GM21526 (cell line): Measurements from ENCODE around the gene ACP3.

Experiments used
- ATAC-seq: cut with Tn5 transposase; IDR thresholded peaks from one replicate; pipeline ENCODE4 v1.9.1; 2021; ENCODE audit warnings: moderate library complexity; ENCODE audit not compliant: unreplicated experiment, low FRiP score

ACP3 gene

GRCh38 chr3:132311841-132312240 is 5.4 kb upstream of the ACP3 start:
- no peak for ATAC-seq

DNA sequence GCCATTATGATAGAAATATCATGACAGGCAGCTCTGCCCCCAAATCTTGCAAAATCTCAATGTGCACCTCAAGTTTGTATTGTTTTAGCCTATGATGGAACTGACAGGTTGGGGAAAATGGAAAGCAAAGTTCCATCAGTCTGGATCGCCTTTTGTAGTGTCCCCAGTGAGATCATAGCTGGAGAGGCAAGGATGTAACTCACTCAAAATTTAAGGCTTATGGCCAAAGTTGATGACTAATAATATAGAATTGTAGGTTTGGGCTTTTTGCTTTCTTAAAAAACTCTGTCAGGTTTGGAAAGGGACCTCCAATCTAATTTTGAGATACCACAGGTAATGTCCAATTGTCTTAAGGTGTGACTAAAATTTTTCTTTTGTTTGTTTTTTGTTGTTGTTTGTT is 1.4 kb upstream of the ACP3 start:
- no peak for ATAC-seq

- no peak for ATAC-seq
Measured at GRCh38 chr3:132318451-132318850, 1.2 kb downstream of the ACP3 start.

DNA sequence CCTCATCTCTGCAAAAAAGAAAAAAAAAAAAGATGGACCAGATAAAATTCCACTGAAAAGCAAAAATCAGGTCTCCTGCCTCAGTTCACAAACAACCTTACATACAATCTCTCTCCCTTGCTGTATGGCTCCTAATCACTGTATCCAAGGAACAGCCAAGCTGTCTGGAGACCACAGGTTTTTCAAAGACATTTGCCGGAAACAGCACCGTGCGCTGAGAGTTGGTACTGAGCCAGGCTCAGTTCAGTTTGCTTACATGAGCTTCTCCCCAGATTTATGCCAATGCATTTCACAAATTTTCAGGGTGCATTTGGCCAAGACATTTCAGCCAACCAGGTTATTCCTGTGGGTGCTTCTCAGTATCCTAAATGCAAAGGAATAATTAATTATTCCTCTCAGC is 4.1 kb downstream of the ACP3 start:
- ATAC-seq = no peak

DNA sequence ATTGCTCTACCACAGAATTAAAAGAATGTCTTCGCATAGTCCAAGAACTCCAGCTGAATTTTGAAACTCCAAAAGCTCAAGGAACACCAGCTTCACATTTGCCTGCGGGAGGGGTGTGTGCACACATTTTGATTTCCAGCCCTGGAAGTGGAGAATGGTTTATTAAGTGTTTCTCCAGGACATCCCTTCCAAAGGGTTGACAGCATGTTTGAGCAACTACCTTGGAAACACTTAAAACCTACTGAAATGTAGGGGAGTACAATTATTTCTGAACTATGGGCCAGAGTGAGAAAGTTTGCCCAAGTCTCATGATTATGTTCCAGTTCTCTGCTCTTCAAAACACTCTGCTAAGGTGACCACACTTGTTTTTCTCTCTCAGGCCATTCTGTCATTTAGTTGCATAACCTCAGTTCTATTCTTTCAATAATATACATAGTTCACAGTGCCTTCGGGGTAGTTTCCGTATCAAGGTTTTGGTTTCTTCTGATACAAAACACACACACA is 7.9 kb downstream of the ACP3 start:
- ATAC-seq = no peak

DNA sequence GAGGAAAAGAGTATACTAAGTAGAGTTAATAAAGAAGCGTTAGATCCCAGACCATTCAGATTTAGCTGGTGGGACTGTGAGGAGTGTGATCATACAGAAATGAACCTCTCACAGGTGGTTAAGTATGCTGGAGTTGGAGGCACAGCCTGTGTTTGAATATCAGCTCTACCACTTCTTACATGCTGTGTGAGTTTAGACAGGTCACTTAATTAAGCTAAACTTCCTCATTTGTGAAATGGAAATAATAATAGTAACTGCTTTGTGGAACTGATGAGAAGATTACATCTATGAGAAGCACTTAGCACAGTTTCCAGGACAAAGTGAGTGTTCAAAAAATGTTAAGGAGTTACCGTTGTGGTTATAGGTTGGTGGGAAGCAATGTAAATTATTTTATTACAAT is 8.4 kb downstream of the ACP3 start:
- ATAC-seq = no peak

DNA sequence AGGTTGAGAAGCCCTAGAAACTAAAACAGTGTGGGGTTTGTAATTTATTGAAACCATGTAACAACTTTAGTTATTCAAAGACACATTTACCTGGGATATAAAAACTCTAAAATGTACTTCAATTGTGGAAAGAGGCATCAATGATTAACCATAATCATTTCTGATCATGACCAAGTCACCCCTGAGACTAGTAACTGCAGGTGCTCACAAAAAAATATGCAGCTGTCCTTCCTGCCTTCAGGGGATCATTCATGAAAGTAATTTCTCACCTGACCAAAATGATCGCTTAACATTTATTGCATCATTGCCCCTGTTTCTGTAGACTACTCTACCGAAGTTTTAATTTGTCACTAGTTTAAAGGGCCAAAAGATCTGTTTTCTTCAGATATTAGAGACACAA is 9.0 kb downstream of the ACP3 start:
- ATAC-seq = no peak

DNA sequence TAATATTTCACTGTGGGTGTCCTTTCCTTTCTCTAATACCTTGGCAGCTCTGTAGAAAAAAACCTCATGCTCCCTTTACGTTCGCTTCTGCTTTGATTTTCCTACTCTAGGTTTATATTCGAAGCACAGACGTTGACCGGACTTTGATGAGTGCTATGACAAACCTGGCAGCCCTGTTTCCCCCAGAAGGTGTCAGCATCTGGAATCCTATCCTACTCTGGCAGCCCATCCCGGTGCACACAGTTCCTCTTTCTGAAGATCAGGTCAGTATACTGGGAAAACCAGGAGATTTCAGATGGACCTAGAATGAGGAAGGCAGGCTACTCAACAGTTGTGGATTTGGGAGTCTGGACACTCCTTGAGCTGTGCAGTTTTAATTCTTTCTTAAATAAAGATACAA is 14.9 kb downstream of the ACP3 start:
- no peak for ATAC-seq

- ATAC-seq = no peak
Measured at GRCh38 chr3:132332508-132332907, 15.3 kb downstream of the ACP3 start.

DNA sequence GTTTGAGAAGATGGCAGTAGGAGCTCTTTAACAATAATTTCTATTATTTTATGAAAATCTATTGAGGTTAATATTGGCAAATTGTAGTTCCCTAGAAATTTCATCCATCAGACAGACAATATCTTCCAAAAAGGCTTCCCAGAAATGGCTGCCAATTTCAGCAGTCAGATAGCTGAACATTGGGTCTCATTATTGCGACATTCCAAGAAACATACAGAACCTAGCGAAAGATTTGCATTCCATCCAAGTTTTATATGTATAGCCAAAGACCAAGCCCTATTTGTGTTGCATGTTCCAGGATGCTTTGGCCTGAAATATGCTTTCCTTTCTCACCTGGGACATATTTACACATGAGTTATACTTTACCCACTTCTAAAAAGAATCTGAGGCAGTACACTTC is 24.5 kb downstream of the ACP3 start:
- no peak for ATAC-seq

DNA sequence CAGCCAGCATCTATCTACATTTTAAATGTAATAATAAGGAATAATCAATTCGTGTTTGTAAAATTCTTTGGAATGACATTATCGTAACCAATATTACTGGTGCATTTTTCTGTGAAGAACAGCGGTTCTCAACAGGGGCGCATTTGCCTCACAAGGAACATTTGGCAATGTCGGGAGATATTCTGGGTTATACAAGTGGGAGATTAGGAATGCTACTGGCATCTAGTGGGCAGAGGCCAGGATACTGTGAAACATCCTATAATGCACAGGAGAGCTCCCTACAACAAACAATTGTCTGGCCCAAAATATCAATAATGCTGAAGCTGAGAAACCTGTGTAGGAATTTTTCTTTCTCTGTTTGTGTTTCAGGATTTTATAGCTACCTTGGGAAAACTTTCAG is 25.0 kb downstream of the ACP3 start:
- ATAC-seq = no peak

- no peak for ATAC-seq
Measured at GRCh38 chr3:132342610-132343009, 25.4 kb downstream of the ACP3 start.

DNA sequence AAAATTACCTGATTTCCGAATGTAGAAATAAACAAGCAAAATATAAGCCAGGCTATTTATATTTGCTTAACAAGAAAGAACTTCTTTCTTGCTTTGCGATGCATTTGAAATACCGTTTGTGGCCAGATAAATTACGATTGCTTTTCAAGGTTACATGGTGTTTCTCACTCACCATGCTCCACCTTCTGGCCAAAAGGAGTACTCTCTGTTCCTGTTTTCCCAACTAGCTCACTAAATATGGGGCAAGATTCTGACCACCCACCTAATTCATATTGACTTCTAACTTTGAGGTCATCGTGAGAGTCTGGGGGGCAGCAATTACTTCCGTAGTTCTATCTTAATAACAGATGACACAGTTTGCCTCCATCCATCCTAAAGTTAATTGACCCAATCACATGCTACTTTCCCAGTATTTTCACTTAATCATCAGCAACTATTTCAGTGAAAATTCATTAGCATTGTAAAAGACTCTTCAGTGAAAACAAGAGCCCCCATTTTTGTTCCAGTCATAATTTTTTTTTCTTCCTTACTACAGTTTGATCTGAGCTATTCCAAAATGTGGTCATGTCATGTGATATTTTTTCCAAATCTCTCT is 25.9 kb downstream of the ACP3 start:
- no peak for ATAC-seq

- ATAC-seq = no peak
Measured at GRCh38 chr3:132344666-132345280, 27.6 kb downstream of the ACP3 start.

DNA sequence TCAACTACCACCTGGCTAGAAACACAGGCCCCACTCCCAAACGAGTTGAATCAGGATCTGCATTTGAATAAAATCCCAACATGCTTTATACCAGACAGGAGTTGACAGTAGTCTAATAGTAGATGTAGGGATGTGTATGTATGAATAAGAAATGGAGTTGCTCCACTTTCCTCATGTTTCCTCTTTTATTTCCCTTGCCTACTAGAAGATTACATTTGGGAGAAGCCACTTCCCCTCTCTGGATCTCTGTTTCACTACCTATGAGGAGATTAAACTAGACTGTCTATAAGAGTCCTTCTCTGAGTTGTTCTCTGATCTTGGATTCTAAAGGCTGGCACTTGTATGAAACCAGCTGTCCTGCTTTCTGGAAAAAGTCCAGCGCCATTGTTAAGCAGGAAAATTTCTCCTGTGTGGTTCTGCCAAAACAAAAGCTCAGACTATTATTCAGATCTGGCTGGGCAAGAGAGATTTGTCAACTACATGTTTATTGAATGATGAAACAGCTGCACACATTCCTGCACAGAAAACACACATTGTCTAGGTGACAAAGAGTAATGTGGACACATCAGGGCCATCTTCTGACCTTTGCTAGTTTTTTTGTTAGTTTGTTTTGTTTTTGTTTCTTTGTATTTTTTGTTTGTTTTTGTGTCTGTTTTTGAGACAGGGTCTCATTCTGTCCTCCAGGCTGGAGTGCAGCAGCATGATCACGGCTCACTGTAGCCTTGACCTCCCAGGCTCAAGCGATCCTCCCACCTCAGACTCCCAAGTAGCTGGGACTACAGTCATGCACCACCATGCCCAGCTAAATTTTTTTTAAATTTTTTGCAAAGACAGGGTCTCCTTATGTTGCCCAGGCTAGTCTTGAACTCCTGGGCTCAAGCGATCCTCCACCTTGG is 29.9 kb downstream of the ACP3 start:
- ATAC-seq = no peak

DNA sequence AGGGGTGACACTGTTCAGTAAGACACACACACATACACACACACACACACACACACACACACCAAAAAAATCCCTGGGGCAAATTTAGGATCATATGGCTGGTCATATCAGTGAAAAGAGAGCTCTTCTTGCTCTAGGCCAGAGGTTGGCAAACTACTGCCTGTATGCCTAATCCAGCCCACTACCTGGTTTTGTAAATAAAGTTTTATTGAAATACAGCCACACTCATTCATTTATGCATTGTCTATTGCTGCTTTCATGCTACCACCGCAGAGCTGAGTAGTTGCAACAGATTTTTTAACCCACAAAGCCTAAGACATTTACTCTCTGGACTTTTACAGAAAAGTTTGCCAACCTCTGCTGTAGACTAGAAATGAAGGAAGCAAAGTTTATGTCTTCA is 30.6 kb downstream of the ACP3 start:
- no peak for ATAC-seq

DNA sequence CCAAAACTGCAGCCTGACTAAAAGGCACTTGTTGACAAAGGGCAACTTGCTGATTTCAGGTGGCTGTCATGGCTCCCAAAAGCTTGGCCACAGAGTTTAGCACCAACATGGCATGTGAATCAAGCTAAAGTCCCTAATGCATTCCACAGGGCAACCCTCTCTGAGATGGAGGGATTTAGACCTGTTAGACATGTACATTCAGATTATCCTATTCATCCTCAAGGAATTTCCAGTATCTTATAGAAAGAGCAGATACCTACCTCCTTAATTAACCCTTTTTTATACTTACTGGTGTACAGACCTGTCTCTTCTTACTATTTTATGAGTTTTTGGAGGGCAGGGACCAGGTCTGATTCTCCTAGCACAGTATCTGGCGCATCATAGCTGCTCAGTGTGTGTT is 31.3 kb downstream of the ACP3 start:
- no peak for ATAC-seq

- no peak for ATAC-seq
Measured at GRCh38 chr3:132350814-132351213, 33.6 kb downstream of the ACP3 start.

GRCh38 chr3:132351222-132351806 is 34.1 kb downstream of the ACP3 start:
- no peak for ATAC-seq

DNA sequence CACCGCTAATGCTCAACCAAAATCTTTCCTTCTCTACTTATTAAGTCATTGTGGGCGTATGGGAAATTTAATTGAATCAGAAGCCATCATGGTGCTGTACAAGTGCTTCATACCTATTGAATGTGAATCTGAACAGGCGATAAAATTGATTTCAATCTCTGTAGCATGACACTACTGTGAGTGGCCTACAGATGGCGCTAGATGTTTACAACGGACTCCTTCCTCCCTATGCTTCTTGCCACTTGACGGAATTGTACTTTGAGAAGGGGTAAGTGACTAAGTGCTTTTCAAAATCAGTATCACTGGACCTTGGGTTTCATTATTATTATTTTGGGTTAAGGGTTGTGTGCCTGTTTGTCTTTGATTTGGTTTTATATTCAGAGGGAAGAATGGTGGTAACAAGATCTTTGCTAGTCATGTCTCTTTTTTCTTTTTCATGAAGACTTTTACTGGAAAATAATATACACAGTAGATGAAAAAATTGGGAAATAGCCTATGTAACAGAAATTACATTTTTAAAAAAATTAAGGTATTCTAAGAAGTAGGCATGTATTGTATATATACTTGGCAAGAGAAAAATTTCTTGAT is 35.4 kb downstream of the ACP3 start:
- ATAC-seq = no peak
